Hepatocyte (in vitro differentiated cells): ENCODE measurements around the gene NAMPT. TPM values are rescaled to one million over a fixed set of nuclear protein-coding genes. Genes with fewer than 3 reads are reported as not detected.

ENCODE experiments used
- DNase-seq: peaks from one replicate; pipeline ENCODE4 v3.0.0-alpha.2; 2016; ENCODE audit warnings: low spot score
- H2AFZ ChIP-seq: fragments of 200-600 bp; sonication (generic); 2 replicates; pipeline ENCODE4 v1.6.0; 2016; ENCODE audit warnings: antibody characterized with exemption, mild to moderate bottlenecking
- H3K27ac ChIP-seq: fragments of 200-600 bp; sonication (generic); 2 replicates; pipeline ENCODE4 v1.5.1; 2016; ENCODE audit warnings: mild to moderate bottlenecking
- H3K27me3 ChIP-seq: fragments of 200-600 bp; sonication (generic); 2 replicates; pipeline ENCODE4 v1.6.1; 2016
- H3K36me3 ChIP-seq: fragments of 200-600 bp; sonication (generic); replicated peaks from 2 replicates; pipeline ENCODE4 v1.5.1; 2016; ENCODE audit warnings: low read depth; ENCODE audit not compliant: insufficient read depth
- H3K4me1 ChIP-seq: fragments of 200-600 bp; sonication (generic); 2 replicates; pipeline ENCODE4 v1.5.1; 2016; ENCODE audit warnings: mild to moderate bottlenecking, moderate library complexity; ENCODE audit not compliant: insufficient read depth
- H3K4me2 ChIP-seq: fragments of 200-600 bp; sonication (generic); 2 replicates; pipeline ENCODE4 v1.6.0; 2016
- H3K4me3 ChIP-seq: fragments of 200-600 bp; sonication (generic); 2 replicates; pipeline ENCODE4 v1.5.1; 2016; ENCODE audit warnings: mild to moderate bottlenecking
- H3K79me2 ChIP-seq: fragments of 200-600 bp; sonication (generic); 2 replicates; pipeline ENCODE4 v1.6.0; 2017; ENCODE audit warnings: mild to moderate bottlenecking
- H3K9me2 ChIP-seq: fragments of 200-600 bp; sonication (generic); replicated peaks from 2 replicates; pipeline ENCODE4 v1.6.0; 2017; ENCODE audit warnings: mild to moderate bottlenecking; ENCODE audit not compliant: insufficient read depth
- H3K9me3 ChIP-seq: fragments of 200-600 bp; sonication (generic); 2 replicates; pipeline ENCODE4 v1.5.1; 2016; ENCODE audit warnings: low read depth, mild to moderate bottlenecking
- H4K20me1 ChIP-seq: fragments of 200-600 bp; sonication (generic); 2 replicates; pipeline ENCODE4 v1.6.0; 2016; ENCODE audit warnings: mild to moderate bottlenecking; ENCODE audit not compliant: insufficient read depth, poor library complexity, severe bottlenecking
- CTCF ChIP-seq: fragments of 200-600 bp; sonication (generic); IDR thresholded peaks from 2 replicates; pipeline ENCODE4 v1.5.1; 2016; ENCODE audit warnings: antibody characterized with exemption, mild to moderate bottlenecking; ENCODE audit not compliant: poor library complexity
- EZH2 ChIP-seq: fragments of 200-600 bp; sonication (generic); IDR thresholded peaks from 2 replicates; pipeline ENCODE4 v1.6.1; 2016; ENCODE audit warnings: antibody characterized with exemption, mild to moderate bottlenecking, borderline replicate concordance
- EZH2phosphoT487 ChIP-seq: fragments of 200-600 bp; sonication (generic); IDR thresholded peaks from one replicate; pipeline ENCODE4 v1.6.1; 2018; ENCODE audit warnings: antibody characterized with exemption, mild to moderate bottlenecking, low read depth, moderate library complexity; ENCODE audit not compliant: unreplicated experiment, severe bottlenecking
- WGBS: methylation state at CpG from one replicate; pipeline ENCODE4 v1.1.6; 2016; ENCODE audit warnings: low lambda C conversion rate; ENCODE audit errors: missing lambda C conversion rate; 5-methylcytosine and 5-hydroxymethylcytosine counted together
- polyA plus RNA-seq: library from polyadenylated mRNA; unstranded; fragments of >200 nt; fragmentation: Nextera tagmentation; extraction: Ambion mirVana; gene quantifications from 2 replicates; pipeline ENCODE4 v1.2.1, GENCODE V29; 2016
- small RNA-seq: library from RNA; depleted of rRNA; stranded (forward); fragments of <200 nt; gene quantifications from one replicate; pipeline ENCODE3, GENCODE V24; 2014
- total RNA-seq: library from RNA; depleted of rRNA; stranded (reverse); fragments of >200 nt; gene quantifications from 2 replicates; pipeline ENCODE4 v1.2.3, GENCODE V29; 2014

NAMPT gene
- total and polyA plus RNA-seq, 2 experiments from 2014 or later: 71.8 to 299 TPM

- Histone ChIP-seq H3K79me2 (no peaks in the 10 kb centered on the region), H3K27ac (no peak overlapping the region), H3K9me2 (no peaks in the 10 kb centered on the region), H3K4me3 (no peak overlapping the region), H3K27me3 (no peaks in the 10 kb centered on the region), H3K9me3 (no peaks in the 10 kb centered on the region), H3K4me1 (peaks cover 4% of the 10 kb centered on the region), H3K36me3 (no peaks in the 10 kb centered on the region), H2AFZ (no peak overlapping the region), H4K20me1 (no peaks in the 10 kb centered on the region), H3K4me2 (no peak overlapping the region)
- no peak for DNase-seq
- no peak for TF ChIP-seq EZH2phosphoT487
- TF ChIP-seq CTCF: no peak
- no peak for TF ChIP-seq EZH2
- WGBS: 89% methylated on average over 1 of the region's 1 CpG
Measured at GRCh38 chr7:106199024-106199423, 85.8 kb downstream of the NAMPT start.

Small RNA genes within 50 kb of the gene (small RNA-seq; reads per million reads assigned to genes)
- gene RNU6-392P: not detected

Other genes with a start within 250 kb of the NAMPT start
- gene SYPL1, start 172.7 kb downstream of the NAMPT start, total RNA-seq: 94.2 and 103 TPM in 2 replicates
- gene SYPL1, start 172.7 kb downstream of the NAMPT start, polyA plus RNA-seq: 96.9 and 110 TPM in 2 replicates